ENCODE results near the gene RXFP1. TPM values are rescaled to one million over a fixed set of nuclear protein-coding genes. Genes with fewer than 3 reads are reported as not detected.

The RXFP1 gene
- total RNA-seq, 1 experiment from 2014 or later = not detected

DNA sequence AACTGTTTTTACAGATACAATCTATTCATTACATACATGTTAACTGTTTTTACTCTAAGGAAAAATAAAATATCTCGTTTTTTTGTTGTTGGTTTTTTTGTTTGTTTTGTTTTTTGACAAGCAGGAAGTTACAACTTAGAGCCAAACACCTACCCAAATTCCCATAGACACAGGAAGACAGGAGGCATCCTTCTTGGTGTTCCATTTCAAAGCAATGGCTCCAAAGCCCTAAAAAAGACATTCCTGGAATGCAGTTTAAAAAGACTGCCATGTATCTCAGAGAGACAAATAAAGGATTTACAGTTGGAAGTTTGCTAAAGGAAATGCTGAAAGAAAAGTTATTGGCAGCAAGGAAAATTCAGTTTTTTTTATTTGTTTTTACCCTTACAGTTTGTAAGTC, 167.1 kb downstream of the RXFP1 start:
- H3K27ac ChIP-seq (ENCODE audit: low read length) = no peak overlapping the region
- ChIA-PET CTCF (no interaction called here), POLR2A (no interaction called here)
- in situ Hi-C loops (cut with HindIII; ENCODE audit: low pct_unique_long_range_greater_than_20kb, low sequenced_read_pairs) (no loop called here), intact Hi-C loops (cut with micrococcal nuclease; ENCODE audit: unreplicated experiment) (no loop called here)
- H3K36me3 ChIP-seq (ENCODE audit: control insufficient read depth, insufficient read depth, low read length) = no peaks in the 10 kb centered on the region
- TF ChIP-seq POLR2AphosphoS5 (IDR thresholded peaks at IDR 0.05; ENCODE audit: low read depth, low read length) = no peak
- TF ChIP-seq SIN3A (IDR thresholded peaks at IDR 0.05; ENCODE audit: borderline replicate concordance, insufficient read depth, low read depth, low read length) = no peak
- TF ChIP-seq TCF7L2 (IDR thresholded peaks at IDR 0.05; ENCODE audit: low read depth, low read length) = no peak
- TF ChIP-seq, protein P1, sequence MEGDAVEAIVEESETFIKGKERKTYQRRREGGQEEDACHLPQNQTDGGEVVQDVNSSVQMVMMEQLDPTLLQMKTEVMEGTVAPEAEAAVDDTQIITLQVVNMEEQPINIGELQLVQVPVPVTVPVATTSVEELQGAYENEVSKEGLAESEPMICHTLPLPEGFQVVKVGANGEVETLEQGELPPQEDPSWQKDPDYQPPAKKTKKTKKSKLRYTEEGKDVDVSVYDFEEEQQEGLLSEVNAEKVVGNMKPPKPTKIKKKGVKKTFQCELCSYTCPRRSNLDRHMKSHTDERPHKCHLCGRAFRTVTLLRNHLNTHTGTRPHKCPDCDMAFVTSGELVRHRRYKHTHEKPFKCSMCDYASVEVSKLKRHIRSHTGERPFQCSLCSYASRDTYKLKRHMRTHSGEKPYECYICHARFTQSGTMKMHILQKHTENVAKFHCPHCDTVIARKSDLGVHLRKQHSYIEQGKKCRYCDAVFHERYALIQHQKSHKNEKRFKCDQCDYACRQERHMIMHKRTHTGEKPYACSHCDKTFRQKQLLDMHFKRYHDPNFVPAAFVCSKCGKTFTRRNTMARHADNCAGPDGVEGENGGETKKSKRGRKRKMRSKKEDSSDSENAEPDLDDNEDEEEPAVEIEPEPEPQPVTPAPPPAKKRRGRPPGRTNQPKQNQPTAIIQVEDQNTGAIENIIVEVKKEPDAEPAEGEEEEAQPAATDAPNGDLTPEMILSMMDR (IDR thresholded peaks at IDR 0.05) = no peak
- TF ChIP-seq, protein P2, sequence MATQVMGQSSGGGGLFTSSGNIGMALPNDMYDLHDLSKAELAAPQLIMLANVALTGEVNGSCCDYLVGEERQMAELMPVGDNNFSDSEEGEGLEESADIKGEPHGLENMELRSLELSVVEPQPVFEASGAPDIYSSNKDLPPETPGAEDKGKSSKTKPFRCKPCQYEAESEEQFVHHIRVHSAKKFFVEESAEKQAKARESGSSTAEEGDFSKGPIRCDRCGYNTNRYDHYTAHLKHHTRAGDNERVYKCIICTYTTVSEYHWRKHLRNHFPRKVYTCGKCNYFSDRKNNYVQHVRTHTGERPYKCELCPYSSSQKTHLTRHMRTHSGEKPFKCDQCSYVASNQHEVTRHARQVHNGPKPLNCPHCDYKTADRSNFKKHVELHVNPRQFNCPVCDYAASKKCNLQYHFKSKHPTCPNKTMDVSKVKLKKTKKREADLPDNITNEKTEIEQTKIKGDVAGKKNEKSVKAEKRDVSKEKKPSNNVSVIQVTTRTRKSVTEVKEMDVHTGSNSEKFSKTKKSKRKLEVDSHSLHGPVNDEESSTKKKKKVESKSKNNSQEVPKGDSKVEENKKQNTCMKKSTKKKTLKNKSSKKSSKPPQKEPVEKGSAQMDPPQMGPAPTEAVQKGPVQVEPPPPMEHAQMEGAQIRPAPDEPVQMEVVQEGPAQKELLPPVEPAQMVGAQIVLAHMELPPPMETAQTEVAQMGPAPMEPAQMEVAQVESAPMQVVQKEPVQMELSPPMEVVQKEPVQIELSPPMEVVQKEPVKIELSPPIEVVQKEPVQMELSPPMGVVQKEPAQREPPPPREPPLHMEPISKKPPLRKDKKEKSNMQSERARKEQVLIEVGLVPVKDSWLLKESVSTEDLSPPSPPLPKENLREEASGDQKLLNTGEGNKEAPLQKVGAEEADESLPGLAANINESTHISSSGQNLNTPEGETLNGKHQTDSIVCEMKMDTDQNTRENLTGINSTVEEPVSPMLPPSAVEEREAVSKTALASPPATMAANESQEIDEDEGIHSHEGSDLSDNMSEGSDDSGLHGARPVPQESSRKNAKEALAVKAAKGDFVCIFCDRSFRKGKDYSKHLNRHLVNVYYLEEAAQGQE (IDR thresholded peaks at IDR 0.05; ENCODE audit: insufficient read depth in 1 of 2, low read depth in 2 of 2, low read length in 1 of 2) = no peak
- ATAC-seq (no peak), DNase-seq (ENCODE audit: low read depth, low spot score) (no peak)
- BruUV-seq (replicated peaks) = no TSS peak
- H3K4me3 ChIP-seq (ENCODE audit: low read depth in 2 of 2, low read length in 2 of 2) = no peak overlapping the region
- H3K9me3 ChIP-seq (ENCODE audit: control insufficient read depth, insufficient read depth, low read depth, low read length) = no peaks in the 10 kb centered on the region
- no peaks in the 10 kb centered on the region for H3K27me3 ChIP-seq (ENCODE audit: control insufficient read depth, insufficient read depth, low read length)
- H3K4me1 ChIP-seq (ENCODE audit: control insufficient read depth, insufficient read depth, low read length) = no peaks in the 10 kb centered on the region

Other genes with a start within 250 kb of the RXFP1 start
- gene C4orf46, start 150.0 kb downstream of the RXFP1 start, total RNA-seq (2021; ENCODE audit: unreplicated experiment) = 12.2 TPM
- 23.7 TPM for gene ETFDH, start 150.4 kb downstream of the RXFP1 start, total RNA-seq (2021; ENCODE audit: unreplicated experiment)
- 23.3 TPM for gene PPID, start 201.5 kb downstream of the RXFP1 start, total RNA-seq (2021; ENCODE audit: unreplicated experiment)
- gene FNIP2, start 247.1 kb downstream of the RXFP1 start, total RNA-seq (2021; ENCODE audit: unreplicated experiment) = 17.7 TPM